Measurements from ENCODE around the gene ZNF592.
A peak's percentile ranks its signal among the peaks of the same experiment; 100 is the strongest.

ZNF592 gene

DNA sequence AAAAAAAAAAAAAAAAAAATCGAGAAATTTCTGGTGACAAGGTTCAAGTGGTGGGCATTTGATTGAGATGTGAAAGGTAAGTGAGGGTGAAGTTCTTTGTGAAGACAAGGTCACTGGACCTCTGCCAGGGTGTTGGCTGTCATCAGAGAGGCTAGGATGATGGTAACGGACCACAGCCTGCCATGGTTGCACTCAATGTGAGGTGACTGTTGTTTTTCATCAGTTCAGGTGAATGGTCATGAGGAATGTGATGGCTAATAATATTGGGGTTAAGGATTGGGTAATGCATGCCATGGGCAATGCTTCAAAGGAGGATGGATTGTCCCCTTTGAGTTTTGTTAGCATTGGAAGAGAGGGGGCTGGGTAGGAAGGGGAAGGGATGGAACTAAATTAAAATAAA lies 64.5 kb downstream of the ZNF592 start:
- no peak for DNase-seq

DNA sequence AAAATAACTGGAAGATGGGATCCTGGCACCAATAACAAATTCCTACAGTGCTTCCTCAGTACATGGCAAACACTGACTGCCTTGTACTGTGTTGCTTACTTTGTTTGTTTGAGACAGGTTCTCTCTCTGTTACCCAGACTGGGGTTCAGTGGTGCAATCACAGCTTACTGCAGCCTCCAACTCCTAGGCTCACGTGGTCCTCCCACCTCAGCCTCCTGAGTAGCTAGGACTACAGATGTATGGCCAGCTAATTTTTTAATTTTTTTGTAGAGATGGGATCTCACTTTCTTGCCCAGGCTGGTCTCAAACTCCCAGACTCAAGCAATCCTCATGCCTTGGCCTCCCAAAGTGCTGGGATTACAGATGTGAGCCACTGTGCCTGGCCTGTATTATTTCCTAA lies 65.0 kb downstream of the ZNF592 start:
- no peak for DNase-seq

DNA sequence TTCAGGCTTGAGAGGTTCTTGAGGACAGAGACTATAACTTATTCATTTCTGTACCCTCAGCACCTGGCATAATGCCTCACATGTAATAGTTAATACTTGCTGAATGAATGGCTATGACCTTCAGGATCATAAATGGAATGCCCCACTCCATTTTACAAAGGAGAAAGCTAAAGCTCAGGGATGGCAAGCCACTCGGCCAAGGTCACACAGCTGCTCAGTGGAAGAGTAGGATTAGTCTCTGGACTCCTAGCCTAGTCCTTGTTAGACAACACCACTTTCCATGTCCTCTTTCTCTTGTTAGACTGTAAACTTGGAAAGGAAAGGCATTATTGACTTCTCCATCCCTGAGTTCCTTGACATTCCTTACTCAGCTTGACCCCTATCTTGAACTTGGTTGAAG lies 65.5 kb downstream of the ZNF592 start:
- DNase-seq = no peak

DNA sequence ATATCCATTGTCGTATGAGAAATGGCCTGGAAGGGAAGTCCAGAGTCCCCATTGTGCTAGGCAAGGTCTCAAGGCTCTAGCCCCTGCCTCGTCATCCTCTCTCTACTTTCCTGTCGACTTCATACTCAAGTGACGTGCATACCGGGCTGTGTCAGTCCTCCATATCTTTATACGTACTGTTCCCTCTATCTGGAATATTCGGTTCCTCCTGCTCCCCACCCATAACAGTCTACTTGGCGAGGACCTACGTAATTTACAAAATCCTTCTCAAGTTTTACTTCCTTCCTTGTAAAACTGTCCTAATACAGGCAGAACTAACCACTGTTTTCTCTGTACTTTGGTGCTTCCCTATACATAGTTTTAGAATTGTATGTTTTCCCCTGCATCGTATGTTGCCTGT lies 66.5 kb downstream of the ZNF592 start:
- peak in 1 of 2 donors; percentile 44 for DNase-seq

DNA sequence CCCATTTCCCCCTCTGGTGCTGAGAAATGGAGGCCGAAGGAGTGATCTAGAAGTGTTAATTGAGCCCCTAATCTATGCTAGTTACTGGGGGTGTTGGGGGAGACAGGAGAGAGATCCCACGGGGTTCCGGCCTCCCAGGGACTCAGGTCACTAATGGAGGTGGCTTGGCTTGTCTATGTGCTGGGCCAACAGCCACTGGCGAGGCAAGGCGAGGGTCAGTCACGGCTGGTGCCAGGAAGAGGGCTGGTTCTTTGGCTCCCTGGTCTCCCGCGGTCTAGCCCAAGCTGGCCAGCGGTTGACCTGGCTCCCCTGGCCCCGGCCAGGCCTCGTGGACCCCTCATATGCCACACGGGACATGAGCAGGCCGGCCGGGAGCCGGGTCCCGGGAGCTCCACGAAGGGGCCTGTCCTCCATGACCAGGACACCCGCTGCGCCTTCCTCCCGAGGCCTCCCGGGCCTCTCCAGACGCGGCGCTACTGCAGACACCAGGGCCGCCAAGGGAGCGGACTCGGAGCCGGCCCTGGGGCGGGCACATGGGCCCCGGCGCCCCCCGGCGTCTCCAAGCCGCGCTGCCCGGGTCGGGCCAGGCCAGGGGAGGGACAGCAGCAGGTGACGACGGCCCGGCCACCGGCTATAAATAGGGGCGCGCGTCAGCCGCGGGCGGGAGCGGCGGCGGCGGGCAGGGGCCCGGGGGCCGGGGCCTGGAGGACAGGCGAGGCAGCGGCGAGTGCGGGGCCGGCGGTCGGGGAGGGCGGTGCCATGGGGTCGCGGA lies 68.5 kb downstream of the ZNF592 start, which contains the start of gene ALPK3:
Gene ALPK3, plus strand, starts transcription at position 663 of the 772 bp plus-strand sequence. Its CDS starts 97 bp downstream, at position 760.
- DNase-seq = no peak

DNA sequence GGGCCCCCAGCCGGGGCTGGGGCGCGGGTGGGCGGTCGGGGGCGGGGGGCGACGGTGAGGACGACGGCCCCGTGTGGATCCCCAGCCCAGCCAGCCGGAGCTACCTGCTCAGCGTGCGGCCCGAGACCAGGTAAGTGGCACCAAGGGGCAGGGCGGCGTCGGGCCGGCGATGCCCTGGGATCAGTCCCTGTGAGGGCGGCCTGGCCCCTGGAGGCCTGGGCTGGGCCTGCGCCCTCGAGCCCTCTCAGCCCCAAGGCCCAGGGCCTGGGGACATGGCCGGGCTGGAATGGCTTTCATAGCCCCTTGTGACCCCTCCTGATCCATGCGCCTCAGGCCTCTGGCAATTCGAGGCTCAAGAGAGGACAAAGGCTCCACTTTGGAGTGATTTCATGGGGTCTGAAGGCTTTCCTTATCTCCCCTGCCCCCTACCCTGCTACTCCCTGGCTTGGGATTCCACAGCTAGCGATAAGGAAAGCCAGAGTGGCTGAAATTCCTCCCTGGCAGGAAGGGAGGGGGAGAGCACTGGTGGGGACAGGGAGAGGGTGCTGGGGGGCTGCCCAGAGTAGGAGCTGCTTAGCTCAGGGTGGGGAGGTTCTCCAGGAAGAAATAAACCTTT lies 69.2 kb downstream of the ZNF592 start:
- no peak for DNase-seq

- DNase-seq = no peak
These were observed 70.1 kb downstream of the ZNF592 start for GRCh38 chr15:84818261-84819131.

GRCh38 chr15:84819291-84819768 lies 70.9 kb downstream of the ZNF592 start:
- no peak for DNase-seq

DNA sequence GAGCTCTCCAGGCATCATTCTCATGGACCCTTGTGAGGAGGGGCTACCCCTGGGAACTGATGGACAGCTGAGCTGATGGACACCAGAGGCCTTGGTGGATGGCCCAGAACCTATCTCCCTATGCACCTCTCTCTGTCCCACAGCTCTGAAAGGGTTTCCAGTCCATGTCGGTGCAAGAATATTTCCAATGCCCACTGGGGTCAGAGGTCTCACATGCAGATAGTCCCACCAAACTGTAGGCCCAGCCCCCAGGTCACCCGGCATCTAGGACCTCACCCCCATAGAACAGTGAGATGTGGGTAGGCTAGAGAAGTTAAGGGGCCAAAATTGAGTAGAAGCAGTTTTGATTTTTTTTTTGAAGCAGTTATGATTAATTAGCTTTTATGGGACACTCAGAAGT lies 71.4 kb downstream of the ZNF592 start:
- DNase-seq = no peak

GRCh38 chr15:84821501-84822021 lies 73.2 kb downstream of the ZNF592 start:
- no peak for DNase-seq

- no peak for DNase-seq
These were observed 74.4 kb downstream of the ZNF592 start for GRCh38 chr15:84822653-84823281.

GRCh38 chr15:84823282-84823878 lies 75.0 kb downstream of the ZNF592 start:
- DNase-seq = no peak

DNA sequence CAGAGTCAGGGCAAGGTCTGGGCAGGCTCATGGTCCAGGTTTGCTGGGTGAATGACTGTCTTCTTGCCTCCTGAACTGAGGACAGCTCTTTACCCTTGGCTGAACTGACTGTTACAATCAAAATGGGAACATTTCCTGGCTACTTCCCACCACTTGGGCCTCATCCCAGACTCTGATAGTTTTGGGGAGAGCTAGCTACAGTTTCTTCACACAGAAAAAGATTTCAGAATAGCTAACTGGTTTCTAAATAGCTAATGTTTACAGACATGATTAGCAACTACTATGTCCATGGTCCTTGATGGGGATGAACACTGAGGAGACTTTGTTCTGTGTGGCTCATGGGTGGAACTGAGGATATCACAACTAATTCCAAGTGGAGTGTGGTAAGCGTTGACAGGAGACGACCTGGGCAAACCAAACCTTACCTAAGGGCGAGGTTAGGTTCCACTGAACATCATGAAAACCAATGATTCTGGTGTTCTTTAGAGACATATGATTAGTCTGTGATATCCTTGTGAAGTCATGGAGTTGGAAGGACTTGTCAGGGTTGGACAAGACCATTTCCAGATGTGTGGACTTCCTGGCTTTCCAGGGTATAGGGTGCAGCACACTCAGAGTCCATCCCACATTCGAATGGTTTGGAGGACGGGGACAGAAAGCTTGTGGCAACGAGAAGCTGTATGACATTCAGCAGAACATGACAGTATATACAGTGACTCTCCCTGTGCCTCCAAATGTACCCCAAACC lies 76.0 kb downstream of the ZNF592 start:
- no peak for DNase-seq

DNA sequence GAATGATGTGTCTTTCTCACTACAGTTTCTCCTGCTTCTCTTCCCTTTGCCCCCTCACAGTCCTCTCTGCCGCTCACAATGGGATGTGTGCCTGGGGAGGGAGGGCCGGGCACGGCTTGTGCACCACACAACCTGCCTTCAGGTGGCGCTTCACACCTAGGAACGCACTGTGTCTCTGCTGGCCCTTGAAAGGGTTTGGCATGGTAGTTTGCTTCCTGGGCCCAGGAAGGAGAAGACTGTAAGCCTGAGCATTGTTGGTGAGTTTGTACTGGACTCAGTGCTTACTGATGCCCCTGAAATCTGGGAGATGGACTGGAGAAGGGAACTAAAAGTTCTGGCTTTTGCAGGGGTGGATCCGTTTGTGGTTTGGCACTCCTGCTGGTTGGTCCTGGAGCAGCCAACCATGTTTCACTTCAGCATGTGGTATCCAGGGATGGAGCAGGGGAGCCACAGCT lies 78.0 kb downstream of the ZNF592 start:
- no peak for DNase-seq

DNA sequence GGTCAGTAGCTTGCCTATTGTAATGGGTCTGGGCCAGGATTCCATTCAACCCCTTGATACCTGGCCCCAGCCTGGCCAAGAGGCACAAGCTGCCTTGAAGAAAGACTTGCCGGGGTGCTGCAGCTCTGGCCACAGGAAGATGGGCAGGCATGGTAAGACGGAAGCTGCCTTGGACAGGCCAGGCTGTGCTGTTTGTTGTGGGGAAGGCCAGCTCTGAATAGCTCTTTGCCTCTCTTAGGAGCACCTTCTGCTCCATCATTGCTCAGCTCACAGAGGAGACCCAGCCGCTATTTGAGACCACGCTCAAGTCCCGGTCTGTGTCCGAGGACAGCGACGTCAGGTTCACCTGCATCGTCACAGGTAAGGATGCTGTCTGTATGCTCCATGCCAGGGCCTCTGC lies 78.9 kb downstream of the ZNF592 start:
- DNase-seq = no peak

DNA sequence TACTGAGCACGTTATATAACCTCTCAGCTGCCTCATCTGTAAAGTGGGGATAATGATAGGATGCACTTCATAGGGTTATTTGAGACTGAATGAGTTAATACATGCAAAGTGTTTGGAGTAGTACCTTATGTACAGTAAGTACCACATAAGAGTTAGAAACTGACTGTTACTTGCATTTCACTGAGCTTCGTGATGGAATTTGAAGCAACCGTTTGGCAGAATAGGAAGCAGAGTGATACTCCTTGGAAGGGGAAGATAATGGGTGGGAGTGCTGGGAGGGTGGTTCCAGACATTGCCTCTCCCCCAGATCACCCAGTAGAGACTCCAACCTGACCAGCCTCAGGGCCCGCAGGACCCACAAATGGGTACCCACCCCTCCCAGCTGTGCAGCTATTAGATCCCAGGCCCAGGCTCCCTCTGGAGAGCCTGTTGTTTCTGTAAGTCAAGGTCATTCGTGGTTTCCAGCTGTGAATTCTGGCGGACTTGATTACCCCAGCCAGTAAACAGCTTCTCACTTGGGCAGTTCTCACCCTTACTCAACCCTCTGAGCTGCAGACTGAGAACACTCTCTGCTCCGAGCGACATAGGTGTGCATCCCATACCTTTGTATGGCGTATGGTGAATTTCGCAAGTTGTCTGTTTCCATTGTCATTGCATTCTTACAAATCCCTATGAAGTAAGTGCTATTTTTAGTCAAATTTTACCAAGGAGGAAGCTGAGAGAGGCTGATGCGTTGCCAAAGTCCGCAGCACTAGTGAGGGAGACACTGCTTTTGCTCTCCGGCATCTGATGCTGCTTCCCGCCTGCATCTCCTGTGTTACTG lies 79.9 kb downstream of the ZNF592 start:
- peak in 1 of 2 donors; percentile 57 for DNase-seq

GRCh38 chr15:84829428-84829827 lies 81.0 kb downstream of the ZNF592 start:
- no peak for DNase-seq

GRCh38 chr15:84830036-84830435 lies 81.6 kb downstream of the ZNF592 start:
- no peak for DNase-seq

DNA sequence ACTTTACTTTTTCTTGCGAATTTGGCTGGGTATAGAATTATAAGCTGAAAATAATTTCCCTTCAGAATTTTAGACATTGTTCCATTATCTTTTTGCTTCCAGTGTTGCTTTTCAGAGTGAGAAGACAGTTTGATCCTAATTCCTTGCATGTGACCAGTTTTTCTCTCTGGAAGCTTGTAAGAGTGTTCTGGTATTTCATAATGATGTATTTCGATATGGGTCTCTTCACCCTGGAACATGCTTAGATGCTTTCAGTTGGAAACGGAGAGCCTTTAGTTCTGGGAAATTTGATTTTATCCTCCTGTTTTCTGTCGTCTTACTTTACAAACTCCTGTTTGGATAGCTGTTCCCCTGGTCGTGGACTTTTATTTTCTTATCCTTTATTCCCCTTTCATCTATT lies 82.6 kb downstream of the ZNF592 start:
- no peak for DNase-seq

DNA sequence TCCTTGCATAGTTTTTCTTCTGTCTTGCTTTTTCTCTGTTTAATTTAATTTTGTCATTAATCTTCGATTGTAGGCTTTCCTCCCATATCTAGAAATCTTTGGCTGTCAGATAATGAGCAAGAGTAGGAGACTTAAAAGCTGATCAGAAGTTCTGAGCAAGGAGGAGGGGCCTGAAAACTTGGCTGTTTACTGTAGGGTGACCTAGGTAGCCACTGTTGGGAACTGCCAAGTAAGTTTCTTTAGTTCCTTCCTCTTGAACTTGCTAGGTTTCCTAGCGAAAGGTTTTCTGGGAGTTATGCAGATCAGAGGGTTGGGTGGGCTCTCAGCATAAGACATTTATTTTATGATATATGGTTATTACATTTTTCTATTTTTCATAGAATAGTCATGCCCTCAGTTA lies 83.2 kb downstream of the ZNF592 start:
- no peak for DNase-seq

Data from inflammatory macrophage treated with lipopolysaccharide for 1 hour (primary cell).